ENCODE measurements around the gene SCD5.

The SCD5 gene

GRCh38 chr4:82589756-82590155, 208.8 kb downstream of the SCD5 start:
- DNase-seq (ENCODE audit: low read depth in 3 of 3), result no peak

GRCh38 chr4:82588771-82589270, 209.8 kb downstream of the SCD5 start:
- DNase-seq (ENCODE audit: low read depth in 3 of 3), result no peak

- DNase-seq (ENCODE audit: low read depth in 3 of 3), result no peak
Observed at GRCh38 chr4:82587826-82588540, 210.6 kb downstream of the SCD5 start.

GRCh38 chr4:82585690-82586435, 212.7 kb downstream of the SCD5 start:
- no peak for DNase-seq (ENCODE audit: low read depth in 3 of 3)

GRCh38 chr4:82584931-82585330, 213.7 kb downstream of the SCD5 start:
- no peak for DNase-seq (ENCODE audit: low read depth in 3 of 3)

- DNase-seq (ENCODE audit: low read depth in 3 of 3), result no peak
Observed at GRCh38 chr4:82583897-82584587, 214.6 kb downstream of the SCD5 start.

GRCh38 chr4:82579932-82580331, 218.7 kb downstream of the SCD5 start:
- DNase-seq (ENCODE audit: low read depth in 3 of 3), result no peak
